HepG2 (cell line): ENCODE data around the gene ABHD17A. TPM values are rescaled to one million over a fixed set of nuclear protein-coding genes. Genes with fewer than 3 reads are reported as not detected.

Source experiments
- ARNT ChIP-seq: fragments of 450-650 bp; IDR thresholded peaks from 2 replicates; pipeline ENCODE4 v1.6.1; 2017
- FOXA1 ChIP-seq, 2 experiments: fragments of 450-650 bp in 1 of 2; sonication (generic) in 1 of 2; formaldehyde crosslinking in 1 of 2; IDR thresholded peaks; 2 replicates each; pipeline versions ENCODE4 v1.4.0 to v1.6.1; 2016 to 2020; ENCODE audit warnings: missing genetic modification reagents in 1 of 2
- HNRNPL ChIP-seq: fragments of 200-400 bp; formaldehyde crosslinking; IDR thresholded peaks from 2 replicates; pipeline ENCODE4 v1.6.1; 2017; ENCODE audit warnings: mild to moderate bottlenecking, low read depth, low read length
- NFKBIZ ChIP-seq: IDR thresholded peaks from 2 replicates; pipeline ENCODE4 v1.6.1; 2018; ENCODE audit warnings: missing genetic modification reagents, missing compliant biosample characterization
- PAX8 ChIP-seq: sonication (generic); formaldehyde crosslinking; IDR thresholded peaks from 2 replicates; pipeline ENCODE4 v1.8.0; 2022; ENCODE audit warnings: mild to moderate bottlenecking, missing genetic modification reagents, borderline replicate concordance
- ZMAT3 ChIP-seq: sonication (generic); formaldehyde crosslinking; conservative IDR thresholded peaks from 2 replicates; pipeline ENCODE4 v1.7.0; 2021; ENCODE audit warnings: missing genetic modification reagents
- ZNF143 ChIP-seq: sonication (generic); formaldehyde crosslinking; IDR thresholded peaks from 2 replicates; pipeline ENCODE4 v1.4.0; 2020; ENCODE audit warnings: missing genetic modification reagents
- ZNF468 ChIP-seq: sonication (generic); formaldehyde crosslinking; IDR thresholded peaks from 2 replicates; pipeline ENCODE4 v1.8.0; 2022; ENCODE audit warnings: mild to moderate bottlenecking, moderate library complexity, missing genetic modification reagents
- ZNF816 ChIP-seq: sonication (generic); formaldehyde crosslinking; IDR thresholded peaks from 2 replicates; pipeline ENCODE4 v1.8.0; 2022; ENCODE audit warnings: missing genetic modification reagents, mild to moderate bottlenecking, borderline replicate concordance
- ZNF850 ChIP-seq: sonication (generic); formaldehyde crosslinking; conservative IDR thresholded peaks from 2 replicates; pipeline ENCODE4 v1.9.0; 2021; ENCODE audit warnings: mild to moderate bottlenecking, missing genetic modification reagents
- ZZZ3 ChIP-seq: sonication (generic); formaldehyde crosslinking; IDR thresholded peaks from 2 replicates; pipeline ENCODE4 v1.4.0; 2020; ENCODE audit warnings: missing genetic modification reagents, mild to moderate bottlenecking, borderline replicate concordance
- polyA plus RNA-seq, 8 experiments: library from polyadenylated mRNA; depleted of rRNA in 3 of 8; stranded (reverse) in 7 of 8; unstranded in 1 of 8; fragments of >200 nt; fragmentation: Illumina TruSeq in 4 of 8; extraction: Trizol in 4 of 8; gene quantifications; 2 replicates each; pipeline versions ENCODE4 v1.2.1 to v1.2.3, GENCODE V29; 2011 to 2016; ENCODE audit warnings: low read depth in 4 of 8, missing spikeins in 1 of 8, mixed read lengths in 1 of 8; ENCODE audit not compliant: insufficient read depth in 1 of 8
- total RNA-seq, 5 experiments: library from RNA; depleted of rRNA; stranded (reverse); fragments of >200 nt; fragmentation: Illumina TruSeq; extraction: Trizol; gene quantifications; 2 replicates each; pipeline ENCODE4 v1.2.3, GENCODE V29; 2016; ENCODE audit warnings: low read depth in 1 of 5
- TF ChIP-seq, protein P1 (sequence below): sonication (generic); formaldehyde crosslinking; IDR thresholded peaks from 2 replicates; pipeline ENCODE4 v1.4.0; 2020; ENCODE audit warnings: low read depth, mild to moderate bottlenecking, missing genetic modification reagents
- TF ChIP-seq, protein P2 (sequence below): sonication (generic); formaldehyde crosslinking; IDR thresholded peaks from 2 replicates; pipeline ENCODE4 v1.5.0; 2020; ENCODE audit warnings: mild to moderate bottlenecking, missing genetic modification reagents, borderline replicate concordance
- TF ChIP-seq, protein P3 (sequence below): sonication (generic); formaldehyde crosslinking; IDR thresholded peaks from 2 replicates; pipeline ENCODE4 v1.5.1; 2020; ENCODE audit warnings: mild to moderate bottlenecking, moderate library complexity, missing genetic modification reagents
- TF ChIP-seq, protein P4 (sequence below): sonication (generic); formaldehyde crosslinking; IDR thresholded peaks from 2 replicates; pipeline ENCODE4 v1.4.0; 2020; ENCODE audit warnings: mild to moderate bottlenecking, missing genetic modification reagents

Gene ABHD17A
- total and polyA plus RNA-seq, 2 of the 13 experiments (the other 11 are each of a cell fraction or from before 2014, with no cell fraction given) = 27.7 to 40.8 TPM

DNA sequence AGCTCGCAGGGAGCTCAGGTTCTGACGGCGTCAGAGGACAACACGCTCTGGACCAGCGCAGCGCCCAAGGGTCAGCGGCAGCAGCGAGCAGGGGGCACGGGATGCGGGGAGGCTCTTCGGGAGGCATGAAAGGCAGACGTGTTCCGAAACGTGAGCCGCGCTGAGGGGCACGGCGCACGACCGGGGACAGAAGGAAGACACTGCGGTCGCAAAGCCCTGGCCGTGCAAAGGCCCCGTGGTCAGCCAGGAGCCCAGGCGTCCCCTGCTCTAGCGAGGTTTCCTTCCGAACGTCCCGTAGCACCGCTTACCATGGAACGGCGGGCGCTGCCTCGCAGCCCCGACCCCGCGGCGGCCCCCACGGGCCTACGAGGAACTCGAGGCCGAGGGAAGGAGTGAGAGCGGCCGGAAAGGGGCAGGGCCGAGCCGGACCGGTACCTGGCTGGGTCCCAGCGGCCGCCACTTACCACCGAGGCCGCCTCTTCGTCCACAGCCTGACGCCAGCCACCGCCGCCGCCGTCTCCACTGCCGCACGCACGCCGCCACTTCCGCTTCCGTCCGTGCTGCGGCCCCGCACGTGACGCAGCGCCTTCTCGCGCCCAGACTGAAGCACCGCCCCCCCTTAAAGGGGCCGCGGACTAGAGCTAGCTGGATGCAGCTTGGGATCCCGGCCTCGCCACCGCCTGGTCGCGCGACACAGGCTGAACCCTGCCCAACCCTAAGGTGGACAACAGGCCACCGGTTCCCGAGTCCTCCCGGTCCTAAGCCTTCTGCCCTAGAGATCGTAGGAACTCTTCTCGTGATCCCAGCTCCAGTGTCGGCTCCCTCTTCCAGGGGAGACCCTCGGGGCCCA is 9.4 kb downstream of the ABHD17A start (continued):
- TF ChIP-seq ARNT (no peak), NFKBIZ (CRISPR knock-in tag) (no peak), ZNF850 (no peak), FOXA1 (IDR thresholded peaks at IDR 0.05) (no peak), FOXA1 (CRISPR knock-in tag; IDR thresholded peaks at IDR 0.05) (peak; percentile 54; the same call in 1 of the 2 replicates), ZNF468 (0 out of 2 replicates have a peak, but pooled peaks have one; percentile 75), ZNF143 (CRISPR knock-in tag) (no peak), PAX8 (CRISPR knock-in tag) (peak; percentile 88; the same call in 1 of the 2 replicates), HNRNPL (no peak), ZZZ3 (CRISPR knock-in tag) (peak; percentile 82), ZNF816 (no peak), ZMAT3 (CRISPR knock-in tag) (peak; percentile 94)
- TF ChIP-seq, protein P1, sequence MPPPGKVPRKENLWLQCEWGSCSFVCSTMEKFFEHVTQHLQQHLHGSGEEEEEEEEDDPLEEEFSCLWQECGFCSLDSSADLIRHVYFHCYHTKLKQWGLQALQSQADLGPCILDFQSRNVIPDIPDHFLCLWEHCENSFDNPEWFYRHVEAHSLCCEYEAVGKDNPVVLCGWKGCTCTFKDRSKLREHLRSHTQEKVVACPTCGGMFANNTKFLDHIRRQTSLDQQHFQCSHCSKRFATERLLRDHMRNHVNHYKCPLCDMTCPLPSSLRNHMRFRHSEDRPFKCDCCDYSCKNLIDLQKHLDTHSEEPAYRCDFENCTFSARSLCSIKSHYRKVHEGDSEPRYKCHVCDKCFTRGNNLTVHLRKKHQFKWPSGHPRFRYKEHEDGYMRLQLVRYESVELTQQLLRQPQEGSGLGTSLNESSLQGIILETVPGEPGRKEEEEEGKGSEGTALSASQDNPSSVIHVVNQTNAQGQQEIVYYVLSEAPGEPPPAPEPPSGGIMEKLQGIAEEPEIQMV (CRISPR knock-in tag) = no peak
- TF ChIP-seq, protein P2, sequence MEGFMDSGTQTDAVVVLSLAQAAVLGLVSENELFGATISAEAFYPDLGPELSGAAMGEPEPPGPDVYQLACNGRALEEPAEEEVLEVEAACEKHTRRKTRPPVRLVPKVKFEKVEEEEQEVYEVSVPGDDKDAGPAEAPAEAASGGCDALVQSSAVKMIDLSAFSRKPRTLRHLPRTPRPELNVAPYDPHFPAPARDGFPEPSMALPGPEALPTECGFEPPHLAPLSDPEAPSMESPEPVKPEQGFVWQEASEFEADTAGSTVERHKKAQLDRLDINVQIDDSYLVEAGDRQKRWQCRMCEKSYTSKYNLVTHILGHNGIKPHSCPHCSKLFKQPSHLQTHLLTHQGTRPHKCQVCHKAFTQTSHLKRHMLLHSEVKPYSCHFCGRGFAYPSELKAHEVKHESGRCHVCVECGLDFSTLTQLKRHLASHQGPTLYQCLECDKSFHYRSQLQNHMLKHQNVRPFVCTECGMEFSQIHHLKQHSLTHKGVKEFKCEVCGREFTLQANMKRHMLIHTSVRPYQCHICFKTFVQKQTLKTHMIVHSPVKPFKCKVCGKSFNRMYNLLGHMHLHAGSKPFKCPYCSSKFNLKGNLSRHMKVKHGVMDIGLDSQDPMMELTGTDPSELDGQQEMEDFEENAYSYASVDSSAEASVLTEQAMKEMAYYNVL (CRISPR knock-in tag) = no peak; the same call in 1 of the 2 replicates
- TF ChIP-seq, protein P3, sequence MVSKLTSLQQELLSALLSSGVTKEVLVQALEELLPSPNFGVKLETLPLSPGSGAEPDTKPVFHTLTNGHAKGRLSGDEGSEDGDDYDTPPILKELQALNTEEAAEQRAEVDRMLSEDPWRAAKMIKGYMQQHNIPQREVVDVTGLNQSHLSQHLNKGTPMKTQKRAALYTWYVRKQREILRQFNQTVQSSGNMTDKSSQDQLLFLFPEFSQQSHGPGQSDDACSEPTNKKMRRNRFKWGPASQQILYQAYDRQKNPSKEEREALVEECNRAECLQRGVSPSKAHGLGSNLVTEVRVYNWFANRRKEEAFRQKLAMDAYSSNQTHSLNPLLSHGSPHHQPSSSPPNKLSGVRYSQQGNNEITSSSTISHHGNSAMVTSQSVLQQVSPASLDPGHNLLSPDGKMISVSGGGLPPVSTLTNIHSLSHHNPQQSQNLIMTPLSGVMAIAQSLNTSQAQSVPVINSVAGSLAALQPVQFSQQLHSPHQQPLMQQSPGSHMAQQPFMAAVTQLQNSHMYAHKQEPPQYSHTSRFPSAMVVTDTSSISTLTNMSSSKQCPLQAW = peak; percentile 55
- TF ChIP-seq, protein P4, sequence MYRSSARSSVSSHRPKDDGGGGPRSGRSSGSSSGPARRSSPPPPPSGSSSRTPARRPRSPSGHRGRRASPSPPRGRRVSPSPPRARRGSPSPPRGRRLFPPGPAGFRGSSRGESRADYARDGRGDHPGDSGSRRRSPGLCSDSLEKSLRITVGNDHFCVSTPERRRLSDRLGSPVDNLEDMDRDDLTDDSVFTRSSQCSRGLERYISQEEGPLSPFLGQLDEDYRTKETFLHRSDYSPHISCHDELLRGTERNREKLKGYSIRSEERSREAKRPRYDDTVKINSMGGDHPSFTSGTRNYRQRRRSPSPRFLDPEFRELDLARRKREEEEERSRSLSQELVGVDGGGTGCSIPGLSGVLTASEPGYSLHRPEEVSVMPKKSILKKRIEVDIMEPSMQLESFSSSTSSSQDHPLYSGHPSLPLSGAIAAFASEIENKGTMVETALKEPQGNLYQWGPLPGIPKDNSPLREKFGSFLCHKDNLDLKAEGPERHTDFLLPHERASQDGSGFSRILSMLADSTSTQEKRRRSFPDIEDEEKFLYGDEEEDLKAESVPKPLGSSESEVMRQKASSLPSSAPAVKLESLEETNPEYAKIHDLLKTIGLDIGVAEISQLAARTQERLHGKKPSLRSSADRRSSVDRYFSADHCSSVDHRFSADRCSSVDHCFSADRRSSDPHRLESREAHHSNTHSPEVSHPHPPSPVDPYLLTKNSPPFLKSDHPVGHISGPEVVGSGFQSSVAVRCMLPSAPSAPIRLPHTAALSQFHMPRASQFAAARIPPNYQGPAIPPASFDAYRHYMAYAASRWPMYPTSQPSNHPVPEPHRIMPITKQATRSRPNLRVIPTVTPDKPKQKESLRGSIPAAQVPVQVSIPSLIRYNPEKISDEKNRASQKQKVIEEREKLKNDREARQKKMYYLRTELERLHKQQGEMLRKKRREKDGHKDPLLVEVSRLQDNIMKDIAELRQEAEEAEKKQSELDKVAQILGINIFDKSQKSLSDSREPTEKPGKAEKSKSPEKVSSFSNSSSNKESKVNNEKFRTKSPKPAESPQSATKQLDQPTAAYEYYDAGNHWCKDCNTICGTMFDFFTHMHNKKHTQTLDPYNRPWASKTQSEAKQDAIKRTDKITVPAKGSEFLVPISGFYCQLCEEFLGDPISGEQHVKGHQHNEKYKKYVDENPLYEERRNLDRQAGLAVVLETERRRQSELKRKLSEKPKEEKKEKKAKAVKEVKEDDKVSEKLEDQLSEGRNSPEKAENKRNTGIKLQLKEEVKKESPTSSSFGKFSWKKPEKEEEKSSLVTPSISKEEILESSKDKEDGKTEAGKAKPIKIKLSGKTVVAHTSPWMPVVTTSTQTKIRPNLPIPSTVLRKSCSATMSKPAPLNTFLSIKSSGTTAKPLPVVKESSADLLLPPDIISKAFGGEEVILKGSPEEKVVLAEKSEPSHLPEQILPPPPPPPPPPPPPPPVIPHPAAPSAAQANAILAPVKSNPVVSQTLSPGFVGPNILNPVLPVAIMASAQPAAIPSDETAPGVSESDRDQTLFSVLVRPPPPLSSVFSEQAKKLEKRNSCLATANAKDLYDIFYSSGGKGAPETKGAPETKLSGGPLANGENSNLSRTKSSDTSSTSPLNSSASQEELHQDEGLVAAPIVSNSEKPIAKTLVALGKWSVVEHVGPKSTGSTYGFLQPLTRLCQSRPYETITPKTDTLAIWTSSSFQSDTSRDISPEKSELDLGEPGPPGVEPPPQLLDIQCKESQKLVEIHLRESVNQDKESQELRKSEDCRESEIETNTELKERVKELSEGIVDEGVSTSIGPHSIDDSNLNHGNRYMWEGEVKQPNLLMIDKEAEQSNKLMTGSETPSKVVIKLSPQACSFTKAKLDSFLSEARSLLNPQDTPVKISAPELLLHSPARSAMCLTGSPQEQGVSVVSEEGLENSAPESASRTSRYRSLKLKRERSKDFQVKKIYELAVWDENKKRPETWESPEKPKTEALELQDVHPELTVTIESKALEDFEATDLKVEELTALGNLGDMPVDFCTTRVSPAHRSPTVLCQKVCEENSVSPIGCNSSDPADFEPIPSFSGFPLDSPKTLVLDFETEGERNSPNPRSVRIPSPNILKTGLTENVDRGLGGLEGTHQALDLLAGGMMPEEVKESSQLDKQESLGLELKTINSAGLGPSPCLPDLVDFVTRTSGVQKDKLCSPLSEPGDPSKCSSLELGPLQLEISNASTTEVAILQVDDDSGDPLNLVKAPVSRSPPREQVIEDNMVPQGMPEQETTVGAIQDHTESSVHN (CRISPR knock-in tag) = peak; percentile 92; the same call in 1 of the 2 replicates
